GM19328 (cell line): Measurements from ENCODE around the gene SEPTIN5.

Experiments
- ATAC-seq: cut with Tn5 transposase; IDR thresholded peaks from one replicate; pipeline ENCODE4 v1.9.1; 2021; ENCODE audit warnings: mild to moderate bottlenecking, moderate library complexity; ENCODE audit not compliant: unreplicated experiment

Gene SEPTIN5

DNA sequence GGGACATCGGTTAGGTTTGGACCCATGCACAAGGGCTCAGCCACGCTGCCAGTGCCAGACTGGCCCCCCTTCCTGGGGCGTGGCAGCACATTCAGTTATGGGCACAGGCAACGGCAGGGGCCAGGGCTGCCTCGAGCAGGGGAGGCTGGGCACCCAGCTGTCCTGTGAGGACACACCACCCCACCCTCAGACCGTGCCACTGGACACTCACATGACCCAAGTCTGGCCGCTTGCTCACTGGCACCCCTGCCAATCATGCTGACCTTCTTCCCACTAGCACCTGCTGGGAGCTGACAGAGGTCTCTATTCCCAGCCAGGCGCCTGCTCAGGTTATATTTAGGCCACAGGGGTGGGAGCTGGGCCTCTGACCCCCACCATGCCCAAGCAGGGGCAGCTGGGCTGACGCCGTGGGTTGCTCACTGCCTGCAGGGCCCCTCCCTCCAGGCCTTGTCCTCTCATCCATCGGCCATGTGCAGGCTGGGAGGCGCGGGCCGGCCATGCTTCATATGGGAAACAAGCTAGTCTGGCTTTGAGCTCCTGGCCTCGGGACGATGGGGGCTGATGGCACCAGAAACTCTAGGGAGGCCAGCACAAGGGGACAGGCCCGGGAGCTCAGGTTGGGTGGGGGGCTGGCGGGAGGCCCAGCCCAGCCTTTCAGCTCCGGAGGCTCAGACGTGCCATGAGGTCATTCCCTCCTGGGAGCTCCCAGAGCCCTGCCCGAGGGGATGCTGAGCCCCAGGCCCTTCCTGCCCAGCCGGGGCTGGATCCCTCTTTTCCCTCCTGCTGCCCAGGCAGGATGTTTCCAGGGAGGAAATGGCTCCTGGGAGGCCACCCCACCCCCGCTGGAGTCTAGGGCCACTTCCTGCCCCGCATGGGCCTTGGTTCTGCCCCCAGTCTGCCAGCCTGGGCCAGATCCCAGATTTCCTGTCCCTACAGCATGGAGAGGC lies 31.1 kb downstream of the SEPTIN5 start:
- ATAC-seq: no peak

GRCh38 chr22:19746726-19747125 lies 32.4 kb downstream of the SEPTIN5 start:
- ATAC-seq: no peak

DNA sequence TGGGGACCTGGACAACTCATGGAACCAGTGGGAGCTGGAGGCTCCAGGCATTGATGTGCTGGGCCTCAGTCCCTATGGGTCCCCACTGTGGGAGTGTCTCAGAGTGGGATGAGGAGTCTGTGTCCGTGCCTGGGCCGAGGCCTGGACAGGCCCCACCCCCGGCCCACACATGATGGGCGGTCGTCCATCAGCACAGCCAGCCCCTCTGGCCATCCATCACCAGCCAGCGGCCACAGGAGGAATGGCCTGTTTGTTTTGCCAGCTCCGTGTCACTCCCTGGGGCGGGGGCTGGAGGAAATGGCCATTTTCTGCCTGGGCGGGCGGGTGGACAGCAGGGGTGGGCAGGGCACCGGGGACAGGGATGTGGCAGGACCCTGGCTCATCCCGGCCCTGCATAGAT lies 33.2 kb downstream of the SEPTIN5 start:
- no peak for ATAC-seq

- ATAC-seq: no peak
Observed at GRCh38 chr22:19748139-19748538, 33.8 kb downstream of the SEPTIN5 start.

- no peak for ATAC-seq
Observed at GRCh38 chr22:19748991-19749664, 34.8 kb downstream of the SEPTIN5 start.

- ATAC-seq: no peak
Observed at GRCh38 chr22:19749876-19750275, 35.6 kb downstream of the SEPTIN5 start.

- no peak for ATAC-seq
Observed at GRCh38 chr22:19750507-19751490, 36.5 kb downstream of the SEPTIN5 start.

GRCh38 chr22:19751497-19752245 lies 37.4 kb downstream of the SEPTIN5 start:
- no peak for ATAC-seq

DNA sequence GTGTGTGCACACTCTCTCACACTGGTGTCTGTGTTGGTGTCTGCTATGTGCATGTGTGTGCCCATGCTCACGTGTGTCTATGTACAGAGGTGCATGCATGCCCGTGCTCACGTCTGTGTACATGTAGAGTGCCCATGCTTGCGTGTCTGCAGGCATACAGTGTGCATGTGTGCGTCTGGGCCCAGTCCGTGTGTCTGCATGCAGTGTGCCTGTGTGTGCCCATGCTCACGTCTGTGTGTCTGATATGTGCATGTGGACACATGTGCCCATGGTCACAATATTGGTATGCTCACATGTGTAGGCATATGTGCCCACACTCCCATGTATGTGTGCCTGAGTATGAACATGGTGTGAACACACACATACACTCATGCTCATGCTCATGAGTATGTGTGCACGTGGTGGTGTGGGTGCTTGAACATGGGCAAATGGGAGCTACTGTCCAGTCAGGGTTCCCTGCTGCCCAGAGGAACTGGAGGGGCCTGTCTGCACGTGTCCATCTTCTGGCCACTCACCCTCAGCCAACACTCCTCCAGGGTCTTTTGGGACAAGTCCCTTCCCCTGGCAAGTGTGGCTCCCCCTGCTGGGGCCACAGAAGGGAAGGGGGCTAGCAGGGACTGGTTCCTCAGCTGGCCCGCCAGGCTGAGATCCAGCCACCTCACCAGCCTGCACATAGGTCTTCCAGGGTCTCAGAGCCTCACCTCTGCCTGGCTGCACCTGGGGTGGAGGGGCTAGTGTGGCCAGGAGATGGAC lies 39.0 kb downstream of the SEPTIN5 start:
- ATAC-seq: no peak

- no peak for ATAC-seq
Observed at GRCh38 chr22:19753996-19754700, 39.8 kb downstream of the SEPTIN5 start.

DNA sequence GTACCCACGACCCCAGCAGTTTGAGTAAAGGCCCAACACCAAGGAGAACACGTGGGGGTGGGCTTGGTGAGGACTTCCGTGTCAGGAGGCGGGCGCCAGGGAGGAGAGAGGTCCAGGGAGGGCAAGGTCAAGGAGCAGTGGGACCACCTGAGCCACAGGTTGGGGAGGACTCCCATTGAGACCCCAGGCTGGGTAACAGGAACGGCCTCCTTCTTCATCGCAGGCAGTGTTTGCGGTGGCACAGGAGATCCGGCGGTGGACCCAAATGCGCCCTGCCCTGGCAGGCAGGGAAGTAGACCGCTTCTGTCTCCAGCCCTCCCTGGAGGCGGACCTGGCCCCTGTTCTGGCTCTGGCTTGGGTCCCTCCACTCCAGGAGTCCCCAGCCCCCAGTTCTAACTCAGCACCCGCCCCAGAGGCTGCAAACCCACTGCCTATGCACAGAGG lies 40.4 kb downstream of the SEPTIN5 start:
- no peak for ATAC-seq

- ATAC-seq: no peak
Observed at GRCh38 chr22:19755145-19755710, 40.9 kb downstream of the SEPTIN5 start.

DNA sequence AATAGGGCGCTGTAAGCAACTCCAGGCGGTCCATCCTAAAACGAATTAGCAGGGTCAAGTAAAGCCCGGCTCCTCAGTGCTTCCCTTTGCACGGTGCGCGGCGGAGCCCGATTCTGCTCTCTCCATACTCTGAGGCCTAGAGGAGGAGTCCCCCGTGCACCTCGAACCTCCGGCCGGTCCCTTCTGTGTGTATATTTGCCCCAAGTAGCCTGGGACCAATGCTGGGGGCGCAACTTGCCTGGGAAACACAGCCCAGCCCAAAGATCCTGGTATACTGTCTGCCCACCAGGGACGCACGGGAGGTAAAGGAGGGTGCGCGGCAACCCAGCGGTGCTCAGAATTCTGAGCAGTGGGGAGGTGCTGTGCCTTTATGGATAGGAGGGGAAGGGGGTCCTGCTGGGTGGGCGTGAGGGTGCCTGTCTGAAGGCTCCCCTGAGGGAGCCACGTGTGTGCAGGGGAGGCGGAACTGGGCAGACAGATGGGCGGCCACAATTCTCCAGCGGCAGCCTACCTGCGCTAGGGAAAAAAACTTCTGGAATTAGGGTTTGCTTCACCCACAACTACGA lies 41.5 kb downstream of the SEPTIN5 start:
- no peak for ATAC-seq

GRCh38 chr22:19756288-19757128 lies 42.2 kb downstream of the SEPTIN5 start:
- no peak for ATAC-seq

DNA sequence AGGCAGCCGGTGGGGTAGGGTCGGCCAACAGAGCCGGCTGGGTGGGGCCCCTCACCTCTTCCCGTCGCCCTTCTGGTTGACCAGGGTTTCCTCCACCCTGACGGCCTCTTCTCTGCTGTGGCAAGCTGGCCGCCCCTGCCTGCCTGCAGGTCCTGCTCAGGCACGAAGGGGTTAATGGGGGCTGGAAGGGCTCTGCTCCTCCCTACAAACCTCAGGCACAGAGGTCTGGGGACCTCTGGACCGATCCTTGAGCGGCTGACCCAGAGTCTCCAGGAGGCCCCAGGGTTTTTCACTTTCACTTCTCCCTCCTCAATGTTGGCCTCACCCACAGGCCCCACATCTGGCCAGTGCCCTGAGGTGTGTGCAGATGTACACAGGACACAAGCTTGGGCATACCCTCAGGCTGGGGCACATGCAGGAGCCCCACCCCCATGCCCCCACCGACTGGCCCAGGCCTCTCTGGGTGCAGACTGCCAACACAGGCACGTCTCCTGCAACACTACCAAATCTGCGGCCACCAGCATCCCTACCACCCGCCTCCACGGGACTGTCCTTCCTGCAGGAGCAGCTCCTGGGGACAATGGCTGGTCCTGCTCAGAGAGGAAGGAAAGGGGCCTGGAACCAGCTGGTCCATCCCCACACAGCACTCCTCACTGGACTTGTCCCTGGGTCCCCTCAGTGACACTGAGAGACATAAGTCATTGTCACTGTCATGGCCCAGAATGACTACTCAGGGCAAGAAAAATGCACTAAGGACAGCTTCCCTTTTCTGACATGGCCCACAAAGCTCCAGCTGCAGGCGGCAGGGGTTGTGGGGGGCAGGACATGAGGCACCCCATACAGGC lies 43.1 kb downstream of the SEPTIN5 start:
- ATAC-seq: no peak
